Keratinocyte (primary cell): Measurements from ENCODE around the gene SDF4.

Experiments
- EZH2 ChIP-seq: IDR thresholded peaks from one replicate; pipeline ENCODE4 v1.6.1; 2012; ENCODE audit warnings: inconsistent platforms, mild to moderate bottlenecking, low read length, moderate library complexity
- TF ChIP-seq, protein P1 (sequence below), 3 experiments: IDR thresholded peaks in 1 of 3; conservative IDR thresholded peaks in 1 of 3; optimal IDR thresholded peaks in 1 of 3; 2 replicates in 2 of 3; 3 replicates in 1 of 3; pipeline versions ENCODE3 to v1.5.1; 2011; ENCODE audit warnings: low read length in 3 of 3, mild to moderate bottlenecking in 3 of 3, moderate library complexity in 2 of 3, control low read depth in 1 of 3, inconsistent platforms in 1 of 3; ENCODE audit not compliant: insufficient read depth in 2 of 3; ENCODE audit errors: extremely low read depth in 1 of 3

DNA sequence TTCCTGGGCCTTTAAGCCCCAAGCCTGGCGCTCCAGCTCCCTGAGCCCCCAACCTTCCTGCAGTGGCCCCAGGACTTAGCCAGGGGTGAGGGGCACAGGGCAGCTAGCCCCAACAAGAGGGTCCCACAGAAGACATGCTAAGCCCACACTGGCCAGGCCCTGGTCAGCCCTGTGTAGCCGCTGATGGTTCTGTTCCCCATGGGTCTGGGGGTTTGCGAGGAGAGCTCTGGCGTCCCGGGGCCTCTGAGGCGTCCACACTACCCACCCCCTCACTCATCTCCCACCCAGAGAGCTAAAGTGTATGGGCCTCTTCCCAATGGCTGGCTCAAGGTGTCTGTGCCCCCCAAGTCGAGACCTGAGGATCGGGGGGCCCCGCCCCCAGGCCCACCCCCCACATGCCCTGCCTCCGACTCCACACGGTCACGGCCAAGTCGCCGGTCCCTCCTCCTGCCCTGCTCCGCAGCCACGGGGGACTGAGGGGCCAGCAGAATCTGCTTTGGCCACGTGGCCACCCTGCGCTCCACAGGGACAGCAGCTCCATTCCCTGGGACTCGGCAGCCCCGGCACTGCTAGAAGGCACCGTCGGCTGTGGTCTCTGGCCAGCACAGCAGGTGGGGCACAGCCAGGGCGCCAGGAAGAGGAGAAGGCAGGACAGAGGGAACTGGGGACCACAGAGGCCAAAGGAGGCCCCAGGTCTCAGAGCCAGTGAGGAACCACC, 33.2 kb downstream of the SDF4 start:
- TF ChIP-seq, protein P1, sequence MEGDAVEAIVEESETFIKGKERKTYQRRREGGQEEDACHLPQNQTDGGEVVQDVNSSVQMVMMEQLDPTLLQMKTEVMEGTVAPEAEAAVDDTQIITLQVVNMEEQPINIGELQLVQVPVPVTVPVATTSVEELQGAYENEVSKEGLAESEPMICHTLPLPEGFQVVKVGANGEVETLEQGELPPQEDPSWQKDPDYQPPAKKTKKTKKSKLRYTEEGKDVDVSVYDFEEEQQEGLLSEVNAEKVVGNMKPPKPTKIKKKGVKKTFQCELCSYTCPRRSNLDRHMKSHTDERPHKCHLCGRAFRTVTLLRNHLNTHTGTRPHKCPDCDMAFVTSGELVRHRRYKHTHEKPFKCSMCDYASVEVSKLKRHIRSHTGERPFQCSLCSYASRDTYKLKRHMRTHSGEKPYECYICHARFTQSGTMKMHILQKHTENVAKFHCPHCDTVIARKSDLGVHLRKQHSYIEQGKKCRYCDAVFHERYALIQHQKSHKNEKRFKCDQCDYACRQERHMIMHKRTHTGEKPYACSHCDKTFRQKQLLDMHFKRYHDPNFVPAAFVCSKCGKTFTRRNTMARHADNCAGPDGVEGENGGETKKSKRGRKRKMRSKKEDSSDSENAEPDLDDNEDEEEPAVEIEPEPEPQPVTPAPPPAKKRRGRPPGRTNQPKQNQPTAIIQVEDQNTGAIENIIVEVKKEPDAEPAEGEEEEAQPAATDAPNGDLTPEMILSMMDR (optimal IDR thresholded peaks at IDR 0.05 in 1 of 3, IDR thresholded peaks at IDR 0.05 in 1 of 3, conservative IDR thresholded peaks at IDR 0.05 in 1 of 3; ENCODE audit: extremely low read depth in 1 of 3, insufficient read depth in 2 of 3, low read length in 3 of 3): no peak
- TF ChIP-seq EZH2: no peak
